Mononuclear cell (primary cell): ENCODE measurements around the gene NTF3. TPM values are rescaled to one million over a fixed set of nuclear protein-coding genes. Genes with fewer than 3 reads are reported as not detected.

Source experiments
- H3K27me3 ChIP-seq: 2 replicates; pipeline ENCODE4 v1.6.0; 2011; ENCODE audit warnings: low read length, control low read depth; ENCODE audit not compliant: insufficient read depth
- H3K4me1 ChIP-seq: 2 replicates; pipeline ENCODE4 v1.5.1; 2011; ENCODE audit warnings: mild to moderate bottlenecking, low read length, control low read depth; ENCODE audit not compliant: insufficient read depth
- H3K4me3 ChIP-seq: 2 replicates; pipeline ENCODE4 v1.5.1; 2011; ENCODE audit warnings: mild to moderate bottlenecking, low read length, moderate library complexity
- H3K9me3 ChIP-seq: 2 replicates; pipeline ENCODE4 v1.5.1; 2011; ENCODE audit warnings: low read depth, mild to moderate bottlenecking, control low read depth, low read length
- total RNA-seq: library from RNA; depleted of rRNA; stranded (reverse); fragments of >200 nt; gene quantifications from one replicate; pipeline ENCODE4 v1.2.3, GENCODE V29; 2012

NTF3 gene
- total RNA-seq, 1 donor: not detected

- no peaks in the 10 kb centered on the region for H3K9me3 ChIP-seq
- peaks cover 7% of the 10 kb centered on the region for H3K4me1 ChIP-seq
- H3K27me3 ChIP-seq: peaks cover 31% of the 10 kb centered on the region
- no peak overlapping the region for H3K4me3 ChIP-seq
Observed at GRCh38 chr12:5439788-5440300, 7.9 kb downstream of the NTF3 start.

GRCh38 chr12:5440978-5441377 lies 9.1 kb downstream of the NTF3 start:
- H3K9me3 ChIP-seq: no peaks in the 10 kb centered on the region
- peaks cover 7% of the 10 kb centered on the region for H3K4me1 ChIP-seq
- peaks cover 23% of the 10 kb centered on the region for H3K27me3 ChIP-seq
- H3K4me3 ChIP-seq: no peak overlapping the region

- Histone ChIP-seq H3K4me1 (peaks cover 7% of the 10 kb centered on the region), H3K4me3 (no peak overlapping the region), H3K9me3 (no peaks in the 10 kb centered on the region), H3K27me3 (peaks cover 19% of the 10 kb centered on the region)
Observed at GRCh38 chr12:5441497-5442236, 9.8 kb downstream of the NTF3 start.

GRCh38 chr12:5442251-5443006 lies 10.5 kb downstream of the NTF3 start:
- H3K4me3 ChIP-seq: no peak overlapping the region
- H3K27me3 ChIP-seq: peaks cover 11% of the 10 kb centered on the region
- H3K4me1 ChIP-seq: peaks cover 7% of the 10 kb centered on the region
- no peaks in the 10 kb centered on the region for H3K9me3 ChIP-seq

GRCh38 chr12:5444520-5444919 lies 12.6 kb downstream of the NTF3 start:
- Histone ChIP-seq H3K27me3 (peaks cover 5% of the 10 kb centered on the region), H3K9me3 (no peaks in the 10 kb centered on the region), H3K4me1 (peaks cover 7% of the 10 kb centered on the region), H3K4me3 (no peak overlapping the region)

- no peaks in the 10 kb centered on the region for H3K9me3 ChIP-seq
- peaks cover 7% of the 10 kb centered on the region for H3K27me3 ChIP-seq
- no peaks in the 10 kb centered on the region for H3K4me1 ChIP-seq
- H3K4me3 ChIP-seq: no peak overlapping the region
Observed at GRCh38 chr12:5447320-5447719, 15.4 kb downstream of the NTF3 start.

GRCh38 chr12:5451251-5451650 lies 19.3 kb downstream of the NTF3 start:
- H3K9me3 ChIP-seq: no peaks in the 10 kb centered on the region
- H3K27me3 ChIP-seq: peaks cover 7% of the 10 kb centered on the region
- H3K4me1 ChIP-seq: no peaks in the 10 kb centered on the region
- no peak overlapping the region for H3K4me3 ChIP-seq

- peaks cover 7% of the 10 kb centered on the region for H3K27me3 ChIP-seq
- H3K4me1 ChIP-seq: peaks cover 6% of the 10 kb centered on the region
- H3K4me3 ChIP-seq: no peak overlapping the region
- H3K9me3 ChIP-seq: no peaks in the 10 kb centered on the region
Observed at GRCh38 chr12:5452569-5452968, 20.7 kb downstream of the NTF3 start.

GRCh38 chr12:5453466-5453865 lies 21.6 kb downstream of the NTF3 start:
- peaks cover 7% of the 10 kb centered on the region for H3K27me3 ChIP-seq
- H3K4me3 ChIP-seq: no peak overlapping the region
- H3K4me1 ChIP-seq: peaks cover 6% of the 10 kb centered on the region
- no peaks in the 10 kb centered on the region for H3K9me3 ChIP-seq

GRCh38 chr12:5455045-5455444 lies 23.1 kb downstream of the NTF3 start:
- H3K4me3 ChIP-seq: no peak overlapping the region
- H3K27me3 ChIP-seq: peaks cover 3% of the 10 kb centered on the region
- no peaks in the 10 kb centered on the region for H3K9me3 ChIP-seq
- peaks cover 6% of the 10 kb centered on the region for H3K4me1 ChIP-seq

- no peak overlapping the region for H3K4me3 ChIP-seq
- H3K27me3 ChIP-seq: no peaks in the 10 kb centered on the region
Observed at GRCh38 chr12:5456030-5456429, 24.1 kb downstream of the NTF3 start.

GRCh38 chr12:5456906-5457305 lies 25.0 kb downstream of the NTF3 start:
- Histone ChIP-seq H3K4me3 (no peak overlapping the region), H3K9me3 (no peaks in the 10 kb centered on the region), H3K4me1 (peaks cover 6% of the 10 kb centered on the region), H3K27me3 (no peaks in the 10 kb centered on the region)

More at GRCh38 chr12:5456030-5456429, 24.1 kb downstream of the NTF3 start:
- Histone ChIP-seq H3K4me1 (peaks cover 6% of the 10 kb centered on the region), H3K9me3 (no peaks in the 10 kb centered on the region)

- Histone ChIP-seq H3K9me3 (no peaks in the 10 kb centered on the region), H3K4me3 (no peak overlapping the region), H3K27me3 (no peaks in the 10 kb centered on the region), H3K4me1 (peaks cover 6% of the 10 kb centered on the region)
Observed at GRCh38 chr12:5458229-5459050, 26.5 kb downstream of the NTF3 start.

- peaks cover 6% of the 10 kb centered on the region for H3K4me1 ChIP-seq
- no peaks in the 10 kb centered on the region for H3K9me3 ChIP-seq
- no peak overlapping the region for H3K4me3 ChIP-seq
- H3K27me3 ChIP-seq: no peaks in the 10 kb centered on the region
Observed at GRCh38 chr12:5459051-5459782, 27.3 kb downstream of the NTF3 start.
